Measurements from ENCODE around the gene PON1.
A peak's percentile ranks its signal among the peaks of the same experiment; 100 is the strongest.

Gene PON1

DNA sequence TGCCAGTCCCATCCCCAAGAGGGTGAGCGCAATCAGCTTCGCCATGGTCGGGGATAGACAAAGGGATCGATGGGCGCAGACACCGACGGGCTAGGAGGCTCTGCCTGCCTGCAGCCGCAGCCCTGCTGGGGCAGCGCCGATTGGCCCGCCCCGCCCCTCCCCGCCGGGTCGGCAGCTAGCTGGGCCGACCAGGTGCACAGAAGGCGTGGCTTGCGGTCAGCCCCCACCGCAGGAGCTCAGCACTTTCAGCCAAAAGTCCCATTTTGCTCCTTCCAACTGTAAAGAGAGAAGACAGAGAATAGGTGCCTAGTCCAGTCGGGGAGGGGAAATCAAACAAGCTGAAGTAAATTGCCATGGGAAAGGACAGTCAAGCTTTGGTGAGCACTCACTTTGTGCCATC is at the start of gene PON1:
Gene PON1, minus strand, starts transcription at position 102 of the 400 bp plus-strand sequence. Its CDS starts 57 bp downstream, at position 45.
- DNase-seq (ENCODE audit: low read depth): no peak

DNA sequence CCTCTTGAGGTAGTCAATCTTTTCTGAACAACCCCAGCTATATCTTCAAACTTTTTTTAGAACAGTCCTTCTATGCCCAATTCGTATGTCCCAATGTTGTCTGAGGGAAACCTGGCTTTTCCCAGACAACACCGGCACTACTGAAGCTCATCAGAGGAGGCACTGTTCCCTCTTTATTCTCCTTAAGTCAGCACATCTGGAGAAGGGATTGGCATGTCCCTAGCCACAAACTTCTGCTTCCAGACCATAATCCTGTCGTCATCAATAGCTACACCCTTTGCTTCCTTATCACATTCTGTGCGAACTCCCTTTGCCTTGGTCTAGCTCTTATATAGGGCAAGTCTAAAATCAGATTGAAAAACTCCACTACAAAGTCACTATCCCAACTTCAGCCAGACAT is 49.0 kb upstream of the PON1 start:
- no peak for DNase-seq (ENCODE audit: low read depth)

DNA sequence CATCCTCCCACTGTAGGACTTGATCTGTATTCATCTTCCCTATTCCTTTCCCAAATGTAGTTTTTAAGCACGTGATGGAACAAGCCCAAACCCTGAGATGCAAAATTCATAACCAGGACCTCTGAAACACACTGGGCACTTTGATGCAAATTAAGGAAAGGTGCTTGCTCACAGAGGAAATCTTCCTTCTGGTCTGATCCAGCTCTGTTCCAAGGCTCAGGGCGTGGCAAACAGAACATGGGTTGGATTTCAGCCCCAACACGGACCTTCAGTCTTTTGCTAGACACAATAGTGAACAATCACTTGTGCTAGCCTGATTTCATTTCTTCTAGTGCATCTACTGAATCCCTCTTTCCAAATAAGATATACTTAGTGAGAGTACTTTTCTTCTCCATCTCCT is 43.9 kb upstream of the PON1 start:
- no peak for DNase-seq (ENCODE audit: low read depth)

DNA sequence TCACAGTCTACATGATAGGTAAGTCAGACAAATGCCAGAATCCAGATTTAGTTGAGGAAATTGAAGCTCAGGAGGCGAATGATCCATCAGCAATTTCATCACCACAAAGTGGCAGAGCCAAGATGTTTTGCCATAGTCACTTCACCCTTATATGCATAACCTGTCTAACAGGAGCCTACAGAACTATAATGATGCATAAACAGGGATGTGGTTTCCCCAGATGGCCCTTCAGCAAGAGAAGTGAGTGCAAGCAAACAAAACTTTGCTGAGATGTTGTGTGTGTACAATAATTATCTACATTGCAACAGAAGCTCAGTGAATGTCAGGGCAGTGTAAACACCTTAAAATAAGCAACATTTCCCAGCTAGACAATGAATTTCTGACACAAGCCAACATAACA is 43.3 kb upstream of the PON1 start:
- DNase-seq (ENCODE audit: low read depth): no peak

DNA sequence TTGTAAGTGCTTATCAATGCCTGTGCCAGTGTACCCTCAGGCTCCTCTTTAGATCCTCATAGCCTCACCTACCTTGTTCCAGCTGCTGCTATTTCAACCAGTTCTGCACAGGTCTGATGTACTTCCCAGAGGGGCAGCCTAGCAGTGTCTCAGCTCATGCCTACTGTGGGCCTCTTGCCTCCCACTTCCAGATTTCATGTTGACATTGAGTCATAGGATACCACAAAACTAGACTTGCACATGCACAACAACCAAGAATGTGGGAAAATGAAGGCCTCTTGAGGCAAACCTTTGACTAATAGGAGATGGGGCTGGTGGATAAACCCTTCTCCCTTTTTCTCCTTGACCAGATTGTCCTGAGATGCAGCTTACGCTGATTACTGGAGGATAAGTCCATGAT is 40.8 kb upstream of the PON1 start:
- DNase-seq (ENCODE audit: low read depth): peak; percentile 87

DNA sequence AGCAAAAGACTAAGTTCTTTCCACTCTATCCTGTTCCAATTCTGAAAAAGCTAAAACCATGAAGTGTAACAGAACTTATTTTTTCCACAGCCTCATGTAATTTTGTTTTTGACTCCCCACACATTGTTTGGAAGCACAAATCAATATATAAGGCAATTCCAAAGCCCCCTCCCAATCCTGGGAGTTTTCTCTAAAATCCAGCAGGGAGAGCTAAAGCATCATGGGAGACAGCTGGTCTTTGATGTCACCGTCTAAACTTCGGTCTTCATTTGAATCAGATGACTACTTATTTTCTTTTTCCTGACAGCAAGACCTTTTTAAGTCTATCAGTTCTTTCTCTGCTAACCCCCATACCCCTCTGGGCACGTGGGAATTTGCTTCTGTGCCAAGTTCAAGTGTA is 33.3 kb upstream of the PON1 start:
- DNase-seq (ENCODE audit: low read depth): no peak

DNA sequence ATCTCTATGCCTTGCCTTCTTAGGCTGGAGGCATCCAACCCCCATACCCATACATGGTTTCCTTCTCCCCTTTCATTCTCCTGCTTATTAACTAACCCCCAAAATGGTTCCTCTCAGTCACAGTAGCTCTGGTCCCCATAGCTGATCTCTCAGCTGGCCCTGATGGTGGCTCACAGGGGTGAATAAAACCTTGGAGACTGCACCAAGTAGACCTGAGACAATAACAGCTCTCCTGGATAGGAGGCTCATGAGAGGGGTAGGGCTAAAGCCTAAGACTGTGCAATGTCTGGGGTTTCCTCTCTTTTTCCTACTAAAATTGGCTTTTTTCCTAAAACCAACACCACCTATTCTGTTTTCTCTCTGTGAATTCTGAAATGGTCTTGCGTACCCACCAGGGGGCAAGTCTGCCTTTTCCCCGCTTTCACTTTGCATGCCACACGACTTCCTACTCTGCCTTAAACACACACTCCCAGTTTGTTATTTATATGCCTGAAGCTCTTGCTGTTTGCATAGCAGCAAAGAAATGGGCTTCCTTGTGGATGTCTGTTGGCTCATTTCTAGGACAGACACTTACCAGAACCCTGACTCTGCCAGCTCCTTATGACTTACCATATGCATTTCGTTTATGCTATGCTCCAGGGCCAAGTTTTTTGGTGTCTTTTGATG is 18.4 kb upstream of the PON1 start:
- peak; percentile 26 for DNase-seq (ENCODE audit: low read depth)

DNA sequence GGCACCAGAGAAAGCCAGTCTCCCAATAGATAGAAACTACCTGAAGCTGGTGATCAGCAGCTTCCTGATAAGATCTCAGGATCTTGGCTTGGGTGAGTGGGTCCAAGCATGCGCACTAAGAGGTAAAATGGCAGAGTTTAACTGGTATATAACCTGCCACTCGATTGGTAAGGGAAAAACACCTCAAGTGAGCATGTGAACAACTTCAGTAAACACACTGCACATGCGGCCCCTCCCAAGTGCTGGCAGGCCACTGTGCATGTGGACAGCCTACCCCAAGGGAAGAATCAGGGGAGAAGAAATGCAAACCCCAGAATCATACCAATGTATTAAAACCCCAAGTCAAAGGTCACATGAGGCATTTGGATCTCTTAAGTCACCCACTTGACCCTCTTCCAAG is 17.7 kb upstream of the PON1 start:
- DNase-seq (ENCODE audit: low read depth): no peak

DNA sequence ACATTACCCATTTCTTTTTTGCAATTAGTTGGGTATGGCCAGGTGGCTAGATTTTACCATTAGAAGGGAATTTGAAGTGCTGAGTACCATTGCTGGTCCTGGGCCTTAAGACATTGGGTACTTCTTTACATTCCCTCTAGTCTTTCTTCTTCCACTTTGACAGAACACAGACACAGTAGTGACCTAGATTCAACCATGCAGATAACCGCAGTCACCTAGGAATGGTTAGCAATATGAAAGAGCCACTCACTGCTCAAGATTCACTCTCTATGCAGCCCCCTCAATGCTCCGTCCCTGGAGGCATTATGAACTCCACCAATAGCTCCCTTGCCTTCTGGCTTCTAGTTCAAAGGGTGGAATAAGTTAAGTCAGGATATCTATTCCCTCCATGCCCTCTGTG is 16.2 kb upstream of the PON1 start:
- DNase-seq (ENCODE audit: low read depth): no peak

DNA sequence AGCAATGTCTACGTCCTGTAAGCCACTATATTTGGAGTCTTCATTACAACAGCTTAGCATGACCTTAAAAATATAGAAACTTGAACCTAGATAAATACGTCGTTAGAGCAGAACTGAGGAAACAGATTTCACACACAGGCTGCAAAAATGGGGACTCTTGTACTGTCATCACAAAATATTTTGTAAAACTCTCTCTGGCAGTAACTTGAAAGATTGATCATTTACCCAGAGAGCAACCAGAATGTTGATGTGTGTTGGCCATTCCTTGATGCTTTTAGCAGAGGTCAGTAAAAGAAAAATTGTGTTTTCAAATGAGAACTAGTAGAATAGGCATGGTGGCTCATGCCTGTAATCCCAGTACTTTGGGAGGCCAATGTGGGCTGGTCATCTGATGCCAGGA is 14.5 kb upstream of the PON1 start:
- DNase-seq (ENCODE audit: low read depth): no peak

DNA sequence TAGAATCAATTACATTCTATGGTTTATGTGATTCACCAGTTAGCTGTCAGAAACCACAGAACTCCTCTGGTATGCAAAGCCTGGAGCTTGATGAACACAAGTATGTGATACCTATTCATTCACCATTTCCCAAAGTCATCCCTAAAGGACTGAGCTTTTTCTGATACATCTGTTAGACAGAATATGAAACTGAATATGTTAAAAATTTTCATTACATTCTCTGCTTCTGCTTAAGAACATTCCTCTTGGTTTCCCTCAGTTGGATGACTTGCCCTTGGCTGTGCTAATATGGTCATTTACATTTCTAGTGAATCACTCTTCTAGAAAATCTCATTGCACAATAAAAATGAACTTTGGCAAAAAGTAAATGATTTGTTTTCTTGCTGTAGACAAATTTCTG is 10.8 kb upstream of the PON1 start:
- DNase-seq (ENCODE audit: low read depth): peak; percentile 94

DNA sequence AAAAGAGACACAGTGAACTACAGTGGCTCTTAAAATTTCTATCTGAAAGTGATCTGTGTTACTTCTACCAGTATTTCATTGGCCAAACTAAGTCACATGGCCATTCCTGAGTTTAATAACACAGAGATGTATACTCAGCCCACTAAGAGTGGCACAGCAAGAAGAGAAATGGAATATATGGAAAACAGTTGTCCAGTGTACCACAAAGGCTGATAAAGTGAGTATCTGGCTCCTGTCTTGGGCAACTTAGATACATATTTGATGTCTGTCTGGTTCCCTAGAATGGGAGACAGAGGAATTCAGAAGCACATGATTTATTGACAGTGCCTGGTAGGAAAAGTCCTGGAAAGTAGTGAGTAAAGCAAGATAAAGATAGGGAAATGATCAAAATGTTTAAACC is 10.1 kb upstream of the PON1 start:
- peak; percentile 95 for DNase-seq (ENCODE audit: low read depth)

DNA sequence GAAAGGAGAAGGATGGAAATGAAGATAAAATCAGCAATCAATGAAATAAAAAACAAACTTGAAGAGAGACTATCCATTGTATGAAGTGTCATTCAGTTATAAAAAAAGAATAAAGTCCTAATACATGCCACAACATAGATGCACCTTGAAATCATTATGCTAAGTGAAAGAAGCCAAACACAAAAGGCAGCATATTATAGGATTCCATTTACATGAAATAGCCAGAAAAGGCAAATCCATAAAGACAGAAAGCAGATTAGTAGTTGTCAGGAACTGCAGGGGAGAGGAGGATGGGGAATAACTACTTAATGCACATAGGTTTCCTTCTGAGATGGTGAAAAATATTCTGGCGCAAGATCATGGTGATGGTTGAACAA is 6.6 kb upstream of the PON1 start:
- no peak for DNase-seq (ENCODE audit: low read depth)

DNA sequence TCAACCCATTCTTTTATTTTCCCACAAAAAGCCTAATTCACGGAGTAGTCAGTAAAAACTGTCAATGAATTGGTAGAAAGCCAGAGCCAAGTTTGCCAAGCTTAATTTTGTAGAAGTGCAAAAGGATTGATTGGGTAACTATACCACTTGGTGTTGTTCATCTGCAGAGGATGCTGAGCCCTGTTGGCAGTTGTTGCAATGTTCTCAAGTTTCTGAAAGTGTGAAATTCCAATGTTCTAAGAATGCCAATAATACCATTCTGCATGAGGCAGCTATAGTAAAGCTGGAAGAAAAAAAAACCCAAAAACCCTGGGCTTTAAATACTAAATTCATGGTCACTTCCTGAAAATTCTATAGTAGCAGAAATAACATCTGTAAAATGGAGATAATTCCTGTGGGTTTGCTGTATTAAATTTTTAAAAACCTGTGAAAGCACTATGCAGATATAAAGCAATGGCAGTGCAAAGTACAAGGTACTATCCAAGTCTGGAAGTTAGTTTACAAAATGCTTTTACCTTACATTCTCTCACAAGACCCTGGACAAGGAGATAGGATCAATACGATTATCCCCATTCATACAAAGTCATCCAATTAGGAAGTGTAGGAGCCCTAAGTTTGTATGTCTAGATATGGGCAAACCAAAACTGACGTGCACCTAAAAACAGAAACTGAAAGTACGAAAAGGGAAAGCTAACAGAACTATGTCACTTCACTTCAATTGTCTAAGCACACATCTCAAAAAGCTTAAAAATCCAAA is 6.0 kb upstream of the PON1 start:
- peak; percentile 26 for DNase-seq (ENCODE audit: low read depth)

DNA sequence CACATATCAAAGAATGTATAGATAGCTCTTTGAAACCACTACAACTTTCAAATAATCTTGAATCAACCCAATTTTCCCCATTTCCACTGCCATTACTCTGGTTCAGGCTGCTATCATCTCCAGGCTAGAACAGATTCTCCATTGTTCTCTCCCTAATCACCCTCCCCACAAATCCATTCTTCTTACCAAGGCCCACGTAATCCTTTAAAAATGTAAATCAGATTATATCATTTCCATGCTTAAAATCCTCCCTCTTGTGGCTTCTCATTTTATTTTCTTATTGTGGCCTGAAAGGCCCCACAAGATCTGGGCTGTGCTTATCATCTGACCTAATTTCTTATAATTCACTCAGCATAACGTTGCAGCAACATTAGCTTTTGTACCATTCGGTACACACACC is 3.0 kb upstream of the PON1 start:
- peak; percentile 95 for DNase-seq (ENCODE audit: low read depth)

DNA sequence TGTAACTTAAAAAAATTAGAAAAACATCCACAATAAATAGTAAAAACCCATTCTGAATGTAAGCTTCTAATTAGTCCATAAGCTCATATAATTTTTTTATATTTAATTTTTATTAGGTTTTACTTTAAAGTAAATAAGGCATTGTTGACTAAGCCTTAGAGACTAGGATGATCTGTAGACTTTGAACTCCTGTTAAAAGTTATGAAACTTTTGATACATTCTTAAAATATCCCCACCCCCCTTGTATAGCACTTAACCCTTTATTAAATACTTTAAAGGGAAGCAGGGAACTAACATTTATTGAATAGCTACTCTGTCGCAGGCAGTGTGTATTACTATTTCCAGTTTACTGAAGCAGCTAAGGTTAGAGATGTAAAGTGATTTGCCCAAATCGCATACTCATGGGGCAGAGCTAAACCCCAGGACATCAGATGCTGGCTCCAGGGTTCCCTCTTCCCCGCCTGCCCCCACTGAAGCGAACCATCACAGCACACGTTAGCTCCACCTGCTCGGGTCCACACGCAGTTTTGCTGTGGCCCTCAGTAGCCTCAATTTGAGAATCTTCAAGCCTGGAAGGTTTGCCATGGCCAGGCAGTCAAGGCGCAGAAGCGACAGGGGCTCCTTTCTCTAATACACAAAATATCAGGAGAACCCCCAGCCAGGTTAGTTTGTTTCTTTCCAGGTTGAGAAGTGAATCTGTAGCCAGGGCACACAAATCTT is 762 bp downstream of the PON1 start:
- no peak for DNase-seq (ENCODE audit: low read depth)

DNA sequence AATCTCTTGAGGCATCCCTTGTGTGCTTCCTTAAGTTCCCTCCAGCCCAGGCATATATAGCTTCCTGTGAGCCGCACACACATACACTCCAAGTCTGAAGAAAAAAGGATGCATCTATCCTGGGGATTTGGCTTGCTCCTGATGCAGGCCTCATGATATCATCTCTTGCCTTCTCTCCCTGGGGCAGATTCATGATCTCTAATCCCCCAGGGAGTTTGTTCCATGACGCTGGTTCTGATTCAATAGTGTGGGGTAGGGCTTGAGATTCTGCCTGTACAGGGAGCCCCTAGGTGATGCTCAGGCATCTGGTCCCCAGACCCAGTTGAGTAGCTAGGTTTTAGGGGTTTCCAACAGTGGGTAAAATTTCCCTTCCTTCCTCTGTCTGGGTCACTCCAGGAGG is 1.5 kb downstream of the PON1 start:
- peak; percentile 44 for DNase-seq (ENCODE audit: low read depth)

DNA sequence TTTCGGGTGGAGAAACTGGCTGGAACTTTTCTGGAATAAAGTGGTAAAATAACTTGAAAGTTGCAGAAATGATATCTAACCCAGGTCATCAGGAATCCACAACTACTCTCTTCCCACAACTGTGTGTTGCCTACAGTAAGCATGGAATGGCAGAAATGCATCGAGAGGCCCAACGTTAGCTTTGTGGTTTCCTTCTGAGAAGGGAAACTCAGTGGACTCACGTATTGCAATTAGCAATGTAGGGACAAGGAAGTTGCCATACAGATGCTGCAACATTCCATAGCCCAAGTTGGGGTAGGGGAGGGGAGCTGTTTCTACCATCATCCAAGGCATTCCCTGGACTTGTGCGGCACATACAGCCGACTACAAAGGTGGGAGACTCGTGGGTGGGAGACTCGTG is 1.9 kb downstream of the PON1 start:
- peak; percentile 86 for DNase-seq (ENCODE audit: low read depth)

DNA sequence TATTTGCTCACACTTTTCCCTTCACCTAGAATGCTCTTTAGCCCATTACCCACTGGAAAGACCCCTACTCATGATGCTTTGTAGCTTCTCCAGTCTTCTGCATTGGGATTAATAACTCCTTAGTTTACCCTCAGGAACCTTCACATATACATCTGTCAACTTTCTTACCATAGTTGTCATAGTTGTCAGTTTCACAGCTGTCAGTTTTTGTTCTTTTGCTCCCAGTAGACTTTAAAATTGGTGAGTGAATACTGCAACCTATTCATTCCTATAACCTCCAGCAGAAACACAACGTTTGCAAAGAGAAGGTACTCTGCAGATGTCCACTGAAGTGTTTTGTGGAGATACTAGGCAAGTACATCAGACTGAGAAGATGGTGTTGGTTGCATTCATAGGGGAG is 2.6 kb downstream of the PON1 start:
- DNase-seq (ENCODE audit: low read depth): no peak

DNA sequence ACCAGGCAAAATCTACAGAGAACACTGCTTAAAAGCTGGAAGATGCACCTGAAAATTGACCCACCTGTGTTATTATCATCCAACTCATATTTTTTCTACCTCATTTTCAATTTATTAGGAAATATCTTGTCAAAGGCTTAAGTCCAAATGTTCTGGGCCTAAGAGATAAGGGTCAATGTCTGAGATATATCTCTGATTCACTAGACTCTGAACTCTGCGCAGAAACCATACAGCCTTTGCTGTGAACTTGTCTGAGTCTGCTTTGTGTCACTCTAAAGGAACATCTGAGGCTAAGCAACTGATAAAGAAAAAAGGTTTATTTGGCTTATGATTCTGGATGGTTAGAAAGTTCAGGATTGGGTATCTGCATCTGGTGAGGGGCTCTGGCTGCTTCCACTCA is 3.7 kb downstream of the PON1 start:
- peak; percentile 55 for DNase-seq (ENCODE audit: low read depth)

DNA sequence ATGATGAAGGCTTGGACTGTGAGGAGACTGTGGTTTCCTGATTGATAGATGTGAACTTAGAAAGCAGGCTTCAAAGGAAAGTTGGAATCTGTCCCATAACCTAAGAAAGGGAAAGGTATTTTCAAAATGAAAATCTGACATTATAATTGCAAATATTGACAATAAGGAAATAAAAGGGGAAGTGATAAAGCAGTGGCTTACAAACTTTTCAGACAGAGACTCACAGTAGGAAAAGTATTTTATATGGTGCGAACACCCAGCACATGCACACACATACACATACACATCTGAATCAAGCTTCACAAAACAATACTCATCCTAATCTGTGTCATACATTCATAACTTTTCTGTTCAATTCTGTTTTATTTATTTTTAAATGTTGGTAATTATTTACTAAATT is 4.8 kb downstream of the PON1 start:
- no peak for DNase-seq (ENCODE audit: low read depth)

DNA sequence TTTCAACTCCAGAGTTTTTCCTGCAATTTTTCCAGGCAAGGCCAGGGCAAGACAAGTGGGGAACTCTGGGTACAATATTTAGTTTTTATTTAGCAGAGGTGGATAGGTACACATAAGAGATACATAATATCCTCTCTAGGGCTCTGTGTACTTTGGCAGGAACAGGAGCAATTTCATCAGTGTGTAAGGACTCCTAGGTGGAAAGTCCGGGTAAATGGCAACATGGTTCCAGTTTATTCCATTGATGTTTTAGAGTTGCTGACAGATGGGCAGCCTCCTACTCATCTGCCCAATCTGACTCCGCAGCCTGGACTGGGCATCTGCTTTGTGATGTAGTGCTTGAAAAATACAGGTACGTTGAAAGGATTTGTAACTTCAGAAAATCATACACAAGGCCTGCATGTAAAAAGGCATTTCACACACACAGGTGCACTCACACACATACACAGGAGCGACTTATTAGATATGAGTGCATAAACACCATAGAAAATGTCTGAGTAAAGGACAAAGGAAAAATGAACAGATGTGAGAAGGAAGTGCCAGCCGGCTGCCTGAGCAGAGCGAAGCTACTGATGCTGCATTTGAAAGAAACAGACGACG is 5.7 kb downstream of the PON1 start:
- no peak for DNase-seq (ENCODE audit: low read depth)

DNA sequence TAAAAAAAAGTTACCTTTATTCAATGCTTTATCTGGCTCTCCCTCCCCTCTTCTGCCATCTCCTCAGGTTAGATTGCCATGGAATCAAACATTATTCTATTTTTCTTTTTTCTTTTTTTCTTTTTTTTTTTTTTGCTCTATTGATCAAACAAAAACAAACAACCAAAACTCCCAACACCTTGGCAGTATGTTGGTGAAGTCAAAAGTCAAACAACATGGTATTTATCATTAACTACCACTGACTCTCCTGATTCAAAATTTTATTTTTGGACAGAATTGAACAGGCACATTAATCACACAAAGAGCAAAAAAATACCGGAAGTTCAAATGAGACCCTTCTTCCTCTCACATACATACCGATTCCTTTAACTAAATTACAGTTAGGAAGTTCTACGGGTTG is 6.4 kb downstream of the PON1 start:
- no peak for DNase-seq (ENCODE audit: low read depth)
